Astrocyte of the cerebellum (primary cell): ENCODE data around the gene SPNS3.

Source experiments
- DNase-seq: peaks from one replicate; pipeline ENCODE4 v3.0.0-alpha.2; 2011; ENCODE audit warnings: low read depth
- H3K4me3 ChIP-seq: 2 replicates; pipeline ENCODE4 v1.5.1; 2011; ENCODE audit warnings: mild to moderate bottlenecking, low read depth, low read length, moderate library complexity
- CTCF ChIP-seq: IDR thresholded peaks from 2 replicates; pipeline ENCODE4 v1.5.1; 2012; ENCODE audit warnings: low read length, low read depth, moderate library complexity, mild to moderate bottlenecking; ENCODE audit errors: missing control alignments
- in situ Hi-C: cut with HindIII; loops from 2 replicates; pipeline ENCODE4 v1.10.0; 2017; ENCODE audit warnings: low sequenced_read_pairs

Gene SPNS3

GRCh38 chr17:4433515-4434031 lies at the start of gene SPNS3:
Gene SPNS3, plus strand, starts transcription at chr17:4433940. Its CDS starts 28 bp downstream, at chr17:4433968.
- no peak for TF ChIP-seq CTCF
- no peak within 1 kb of the TSS for H3K4me3 ChIP-seq
- DNase-seq: no peak
- in situ Hi-C loops: no loop called here

DNA sequence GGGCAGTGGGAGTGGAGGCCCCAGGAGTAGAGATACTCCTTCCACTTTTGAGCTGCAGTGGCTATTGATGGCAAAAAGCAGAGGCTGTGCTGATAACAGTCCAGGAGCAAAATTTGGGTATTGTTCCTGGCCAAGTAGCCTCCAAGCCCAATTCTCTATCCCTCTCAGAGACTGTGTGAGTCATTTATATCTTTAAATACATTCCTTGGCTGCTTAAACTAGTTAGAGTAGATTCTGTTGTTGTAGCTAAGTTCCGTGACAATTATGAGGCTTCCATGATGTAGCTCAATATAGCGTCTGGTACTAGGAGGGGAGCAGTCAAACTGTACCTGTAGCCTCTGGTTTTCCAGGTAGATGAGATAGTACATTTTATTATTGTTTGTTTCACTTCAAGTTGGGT lies 47.3 kb upstream of the SPNS3 start:
- TF ChIP-seq CTCF: no peak
- DNase-seq: no peak
- in situ Hi-C loops: no loop called here
- no peak overlapping the region for H3K4me3 ChIP-seq

- in situ Hi-C loops: no loop called here
- no peak overlapping the region for H3K4me3 ChIP-seq
- no peak for TF ChIP-seq CTCF
- no peak for DNase-seq
Measured at GRCh38 chr17:4387137-4387536, 46.6 kb upstream of the SPNS3 start.

- in situ Hi-C loops: no loop called here
- no peak for TF ChIP-seq CTCF
- H3K4me3 ChIP-seq: no peak overlapping the region
- DNase-seq: no peak
Measured at GRCh38 chr17:4389079-4389478, 44.7 kb upstream of the SPNS3 start.

- H3K4me3 ChIP-seq: no peak overlapping the region
- in situ Hi-C loops: no loop called here
Measured at GRCh38 chr17:4393806-4394205, 39.9 kb upstream of the SPNS3 start.

DNA sequence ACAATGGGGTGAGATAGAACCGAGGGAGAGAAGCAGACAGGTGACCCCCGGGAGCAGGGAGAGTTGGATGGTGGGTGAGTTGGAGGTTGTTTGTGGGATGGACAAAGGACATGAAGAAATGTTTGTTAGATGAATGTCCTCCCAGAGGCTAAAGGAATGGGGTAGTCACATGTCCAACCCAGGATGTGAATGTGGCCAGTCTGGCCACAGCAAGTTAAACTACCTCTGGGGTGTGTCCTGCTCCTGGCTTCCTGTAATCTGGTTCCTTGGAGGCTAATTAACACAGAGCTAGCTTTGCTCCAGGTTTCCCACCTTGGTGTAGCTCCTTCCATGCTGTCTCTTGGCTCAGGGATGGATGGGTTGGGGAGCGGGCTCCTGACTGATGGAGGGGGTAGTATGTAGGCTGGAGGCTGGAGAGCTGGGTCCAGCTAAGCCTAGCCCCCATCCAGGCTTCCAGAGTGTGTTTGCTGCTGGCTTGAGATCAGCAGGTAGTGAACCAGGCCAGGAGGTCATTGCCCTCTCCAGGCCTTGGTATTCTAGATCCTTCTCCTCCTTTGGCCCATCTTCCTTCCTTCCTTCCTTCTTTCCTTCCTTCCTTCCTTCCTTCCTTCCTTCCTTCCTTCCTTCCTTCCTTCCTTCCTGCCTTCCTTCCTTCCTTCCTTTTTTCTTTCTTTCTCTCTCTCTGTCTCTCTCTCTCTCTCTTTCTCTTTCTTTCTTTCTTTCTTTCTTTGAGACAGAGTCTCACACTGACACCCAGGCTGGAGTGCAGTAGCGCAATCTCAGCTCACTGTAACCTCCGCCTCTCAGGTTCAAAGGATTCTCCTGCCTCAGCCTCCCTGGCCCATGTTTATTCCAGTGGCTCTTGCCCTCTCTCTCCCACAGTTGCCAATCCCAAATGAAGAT lies 39.3 kb upstream of the SPNS3 start:
- no peak for TF ChIP-seq CTCF
- H3K4me3 ChIP-seq: no peak overlapping the region
- in situ Hi-C loops: no loop called here
- no peak for DNase-seq

More at GRCh38 chr17:4393806-4394205, 39.9 kb upstream of the SPNS3 start:
- DNase-seq: no peak
- no peak for TF ChIP-seq CTCF
